ENCODE data around the gene GALNT2. TPM values are rescaled to one million over a fixed set of nuclear protein-coding genes. Genes with fewer than 3 reads are reported as not detected.

GALNT2 gene
- total and polyA plus RNA-seq, 10 of the 15 experiments (the other 5 are each of a cell fraction or from before 2014, with no cell fraction given), result 0.52 to 27.7 (median 16.3) TPM

DNA sequence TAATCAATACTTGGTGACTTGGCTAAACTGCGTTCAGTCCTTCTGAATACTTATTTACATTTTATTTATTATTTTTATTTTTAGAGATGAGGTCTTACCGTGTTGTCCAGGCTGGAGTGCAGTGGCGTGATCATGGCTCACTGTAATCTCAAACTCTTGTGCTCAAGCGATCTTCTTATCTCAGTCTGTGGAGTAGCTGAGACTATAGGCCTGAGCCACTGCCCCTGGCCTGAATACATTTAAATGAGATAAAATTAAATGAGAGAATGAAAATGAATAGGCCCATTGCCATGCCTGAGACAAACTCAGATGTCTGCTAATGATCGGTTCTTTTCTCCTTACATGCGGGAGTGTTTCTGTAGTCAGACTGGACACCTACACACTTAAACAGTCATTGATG lies 86.0 kb downstream of the GALNT2 start (continued):
- TF ChIP-seq, protein P1, sequence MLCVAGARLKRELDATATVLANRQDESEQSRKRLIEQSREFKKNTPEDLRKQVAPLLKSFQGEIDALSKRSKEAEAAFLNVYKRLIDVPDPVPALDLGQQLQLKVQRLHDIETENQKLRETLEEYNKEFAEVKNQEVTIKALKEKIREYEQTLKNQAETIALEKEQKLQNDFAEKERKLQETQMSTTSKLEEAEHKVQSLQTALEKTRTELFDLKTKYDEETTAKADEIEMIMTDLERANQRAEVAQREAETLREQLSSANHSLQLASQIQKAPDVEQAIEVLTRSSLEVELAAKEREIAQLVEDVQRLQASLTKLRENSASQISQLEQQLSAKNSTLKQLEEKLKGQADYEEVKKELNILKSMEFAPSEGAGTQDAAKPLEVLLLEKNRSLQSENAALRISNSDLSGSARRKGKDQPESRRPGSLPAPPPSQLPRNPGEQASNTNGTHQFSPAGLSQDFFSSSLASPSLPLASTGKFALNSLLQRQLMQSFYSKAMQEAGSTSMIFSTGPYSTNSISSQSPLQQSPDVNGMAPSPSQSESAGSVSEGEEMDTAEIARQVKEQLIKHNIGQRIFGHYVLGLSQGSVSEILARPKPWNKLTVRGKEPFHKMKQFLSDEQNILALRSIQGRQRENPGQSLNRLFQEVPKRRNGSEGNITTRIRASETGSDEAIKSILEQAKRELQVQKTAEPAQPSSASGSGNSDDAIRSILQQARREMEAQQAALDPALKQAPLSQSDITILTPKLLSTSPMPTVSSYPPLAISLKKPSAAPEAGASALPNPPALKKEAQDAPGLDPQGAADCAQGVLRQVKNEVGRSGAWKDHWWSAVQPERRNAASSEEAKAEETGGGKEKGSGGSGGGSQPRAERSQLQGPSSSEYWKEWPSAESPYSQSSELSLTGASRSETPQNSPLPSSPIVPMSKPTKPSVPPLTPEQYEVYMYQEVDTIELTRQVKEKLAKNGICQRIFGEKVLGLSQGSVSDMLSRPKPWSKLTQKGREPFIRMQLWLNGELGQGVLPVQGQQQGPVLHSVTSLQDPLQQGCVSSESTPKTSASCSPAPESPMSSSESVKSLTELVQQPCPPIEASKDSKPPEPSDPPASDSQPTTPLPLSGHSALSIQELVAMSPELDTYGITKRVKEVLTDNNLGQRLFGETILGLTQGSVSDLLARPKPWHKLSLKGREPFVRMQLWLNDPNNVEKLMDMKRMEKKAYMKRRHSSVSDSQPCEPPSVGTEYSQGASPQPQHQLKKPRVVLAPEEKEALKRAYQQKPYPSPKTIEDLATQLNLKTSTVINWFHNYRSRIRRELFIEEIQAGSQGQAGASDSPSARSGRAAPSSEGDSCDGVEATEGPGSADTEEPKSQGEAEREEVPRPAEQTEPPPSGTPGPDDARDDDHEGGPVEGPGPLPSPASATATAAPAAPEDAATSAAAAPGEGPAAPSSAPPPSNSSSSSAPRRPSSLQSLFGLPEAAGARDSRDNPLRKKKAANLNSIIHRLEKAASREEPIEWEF (IDR thresholded peaks at IDR 0.05; ENCODE audit: insufficient replicate concordance, low read depth, low read length), result no peak

DNA sequence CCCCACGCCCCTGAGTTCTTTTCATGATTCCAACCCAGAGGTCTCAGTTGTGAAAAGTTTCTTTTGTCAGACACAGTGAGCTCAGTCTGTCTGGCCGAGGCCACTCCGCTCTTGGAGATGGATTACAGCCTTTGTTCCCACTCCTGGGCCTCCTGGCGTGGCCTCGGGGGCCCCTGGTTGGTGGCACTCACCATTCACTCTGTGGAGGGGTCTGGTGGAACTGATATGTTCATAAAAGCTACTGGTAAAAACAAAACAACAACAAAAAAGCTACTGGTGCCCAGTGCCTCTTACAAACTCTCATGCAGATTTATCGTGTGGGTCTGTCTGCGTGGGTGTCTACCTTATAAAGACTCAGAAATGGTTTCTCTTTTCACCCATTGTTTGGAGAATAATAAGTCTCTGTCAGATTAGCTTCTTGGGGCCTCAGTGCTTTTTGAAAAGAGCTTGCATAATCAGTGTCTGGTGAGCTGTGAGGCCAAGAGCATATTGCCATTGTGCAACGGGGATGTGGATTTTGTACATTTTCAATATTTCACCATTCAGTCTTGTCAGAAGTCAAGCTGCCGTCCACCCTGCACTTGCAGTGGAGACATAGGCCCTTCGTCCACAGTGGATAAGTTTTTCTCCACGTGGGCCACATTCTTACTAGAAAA lies 86.7 kb downstream of the GALNT2 start:
- Histone ChIP-seq H3K27me3 (replicated peaks in 1 of 2; ENCODE audit: control insufficient read depth in 2 of 2, insufficient read depth in 2 of 2, low read length in 1 of 2) (no peaks in the 10 kb centered on the region), H3K9me3 (replicated peaks; ENCODE audit: control insufficient read depth, insufficient read depth, low read length) (no peaks in the 10 kb centered on the region), H3K4me2 (ENCODE audit: control insufficient read depth, insufficient read depth) (no peak overlapping the region), H3K4me1 (ENCODE audit: control insufficient read depth, insufficient read depth, low read length) (peaks cover 20% of the 10 kb centered on the region), H3K79me2 (ENCODE audit: control insufficient read depth, insufficient read depth, low read length) (peaks cover 11% of the 10 kb centered on the region), H3K27ac (ENCODE audit: control insufficient read depth, insufficient read depth) (no peak overlapping the region), H4K20me1 (ENCODE audit: control insufficient read depth, insufficient read depth) (no peaks in the 10 kb centered on the region), H3K9ac (ENCODE audit: control insufficient read depth, insufficient read depth, low read length) (no peak overlapping the region), H3K36me3 (ENCODE audit: control insufficient read depth in 2 of 2, insufficient read depth in 2 of 2, low read length in 1 of 2) (0 out of 4 replicates have a peak, but pooled peaks cover 0 to 2% of the 10 kb centered on the region in 2 experiments), H3K4me3 (no peak overlapping the region), H2AFZ (ENCODE audit: control insufficient read depth, low read depth, low read length) (no peak overlapping the region)
- BruUV-seq (replicated peaks), result no TSS peak
- CTCF ChIA-PET, result interaction anchor here (1.4 kb wide), 1 partner anchor 13 kb away, joined by 10 read pairs; no protein-coding TSS in a partner anchor
- FAIRE-seq (no peak), DNase-seq (ENCODE audit: low read depth, low spot score) (no peak), ATAC-seq (no peak)
- intact Hi-C loops (cut with micrococcal nuclease; ENCODE audit: unreplicated experiment), result no loop called here
- POLR2A ChIA-PET, result no interaction called here
- SMC1A ChIA-PET (ENCODE audit: uncharacterized antibody, unreplicated experiment), result interaction anchor here (0.9 to 2.5 kb wide), 5 partner anchors 10 to 28 kb away, joined by 3 to 8 read pairs (median 6); no protein-coding TSS in a partner anchor
- RAD21 ChIA-PET (ENCODE audit: unreplicated experiment), result interaction anchor here (0.8 kb wide), 2 partner anchors 20 to 85 kb away, joined by 3 read pairs; no protein-coding TSS in a partner anchor
- 95% methylated on average over 11 of the region's 11 CpGs for WGBS (ENCODE audit: insufficient coverage, insufficient replicate concordance, low lambda C conversion rate, missing lambda C conversion rate)
- in situ Hi-C loops (cut with MboI), result no loop called here
- TF ChIP-seq, protein P2, sequence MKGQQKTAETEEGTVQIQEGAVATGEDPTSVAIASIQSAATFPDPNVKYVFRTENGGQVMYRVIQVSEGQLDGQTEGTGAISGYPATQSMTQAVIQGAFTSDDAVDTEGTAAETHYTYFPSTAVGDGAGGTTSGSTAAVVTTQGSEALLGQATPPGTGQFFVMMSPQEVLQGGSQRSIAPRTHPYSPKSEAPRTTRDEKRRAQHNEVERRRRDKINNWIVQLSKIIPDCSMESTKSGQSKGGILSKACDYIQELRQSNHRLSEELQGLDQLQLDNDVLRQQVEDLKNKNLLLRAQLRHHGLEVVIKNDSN (IDR thresholded peaks at IDR 0.05; ENCODE audit: borderline replicate concordance, extremely low read length, insufficient read depth, low read depth, low read length), result no peak
- TF ChIP-seq, protein P3, sequence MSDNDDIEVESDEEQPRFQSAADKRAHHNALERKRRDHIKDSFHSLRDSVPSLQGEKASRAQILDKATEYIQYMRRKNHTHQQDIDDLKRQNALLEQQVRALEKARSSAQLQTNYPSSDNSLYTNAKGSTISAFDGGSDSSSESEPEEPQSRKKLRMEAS (IDR thresholded peaks at IDR 0.05; ENCODE audit: low read depth, low read length), result no peak
- no peak for TF ChIP-seq EZH2 (IDR thresholded peaks at IDR 0.05; ENCODE audit: borderline replicate concordance, control insufficient read depth, low read depth, low read length)
- TF ChIP-seq TBL1XR1 (IDR thresholded peaks at IDR 0.05; ENCODE audit: low read depth, low read length), result no peak
- no peak for TF ChIP-seq JUNB (IDR thresholded peaks at IDR 0.05)
- TF ChIP-seq NFYA (IDR thresholded peaks at IDR 0.05; ENCODE audit: borderline replicate concordance, low read depth, low read length), result no peak
- TF ChIP-seq, protein P4, sequence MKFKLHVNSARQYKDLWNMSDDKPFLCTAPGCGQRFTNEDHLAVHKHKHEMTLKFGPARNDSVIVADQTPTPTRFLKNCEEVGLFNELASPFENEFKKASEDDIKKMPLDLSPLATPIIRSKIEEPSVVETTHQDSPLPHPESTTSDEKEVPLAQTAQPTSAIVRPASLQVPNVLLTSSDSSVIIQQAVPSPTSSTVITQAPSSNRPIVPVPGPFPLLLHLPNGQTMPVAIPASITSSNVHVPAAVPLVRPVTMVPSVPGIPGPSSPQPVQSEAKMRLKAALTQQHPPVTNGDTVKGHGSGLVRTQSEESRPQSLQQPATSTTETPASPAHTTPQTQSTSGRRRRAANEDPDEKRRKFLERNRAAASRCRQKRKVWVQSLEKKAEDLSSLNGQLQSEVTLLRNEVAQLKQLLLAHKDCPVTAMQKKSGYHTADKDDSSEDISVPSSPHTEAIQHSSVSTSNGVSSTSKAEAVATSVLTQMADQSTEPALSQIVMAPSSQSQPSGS (IDR thresholded peaks at IDR 0.05; ENCODE audit: low read length), result no peak
- no peak for TF ChIP-seq SUPT20H (IDR thresholded peaks at IDR 0.05; ENCODE audit: borderline replicate concordance, control insufficient read depth, low read depth, low read length)
